Umbilical cord (tissue), 2 donors: ENCODE results near the gene MIER1. TPM values are rescaled to one million over a fixed set of nuclear protein-coding genes. Genes with fewer than 3 reads are reported as not detected.
"Not testable (repeated sequence)": the region's sequence is repeated elsewhere in the genome, so short reads cannot be mapped to it uniquely, and the experiment has no call there.

Source experiments
- DNase-seq: peaks from one replicate; pipeline ENCODE4 v3.0.0-alpha.2; 2015; ENCODE audit warnings: low spot score
- total RNA-seq: library from RNA; depleted of rRNA; stranded (reverse); fragments of >200 nt; gene quantifications from one replicate; pipeline ENCODE4 v1.2.3, GENCODE V29; 2014; ENCODE audit warnings: low replicate concordance; ENCODE audit not compliant: insufficient read depth

MIER1 gene
- total RNA-seq = 45.3 TPM

DNA sequence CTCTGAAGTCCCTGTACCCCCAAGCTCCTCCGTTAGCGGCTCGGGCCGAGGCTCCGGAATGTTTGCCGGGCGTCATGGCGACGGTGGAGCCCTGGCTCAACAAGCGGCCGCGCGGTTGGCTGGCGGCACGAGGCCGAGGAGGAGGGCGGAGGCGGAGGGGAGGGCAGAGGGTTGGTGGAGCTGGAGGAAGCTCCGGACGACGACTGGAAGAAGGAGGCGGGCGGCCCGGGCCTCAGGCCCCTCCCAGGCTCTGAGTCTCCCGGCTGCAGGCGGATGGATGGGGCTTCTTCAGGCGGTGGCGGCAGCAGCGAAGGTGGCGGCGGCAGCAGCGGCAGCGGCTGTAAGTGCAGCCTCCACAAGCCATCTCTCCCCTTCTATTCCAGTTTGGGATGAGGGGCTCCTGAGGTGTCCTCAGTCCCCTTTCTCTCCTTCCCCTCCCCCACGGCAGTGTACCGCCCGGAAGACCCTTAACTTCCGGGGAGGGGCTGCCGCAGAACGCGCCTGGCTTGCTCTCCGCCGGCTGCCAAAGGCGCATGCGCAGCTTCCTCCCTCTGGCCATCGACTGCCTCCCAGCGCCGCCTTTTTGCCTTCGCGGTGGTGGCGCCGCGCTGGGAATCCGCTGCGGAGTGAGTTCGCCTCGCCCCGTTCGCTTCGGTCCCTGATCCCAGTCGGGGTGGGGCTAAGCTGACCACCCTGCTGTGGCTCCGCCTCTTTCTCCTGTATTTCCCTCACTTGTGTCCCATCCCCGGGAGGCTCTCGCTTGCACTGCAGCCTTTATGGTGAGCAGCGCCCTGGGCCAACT lies at the start of gene MIER1, which contains the start of gene DNAI4:
TSS of gene MIER1 (plus strand) at position 235 of the 802 bp plus-strand sequence. CDS start at position 274, 39 bp downstream.
TSS of gene DNAI4 (minus strand) at position 101 of the 802 bp plus-strand sequence. CDS start at position 76, 25 bp downstream.
- peak; percentile 99 for DNase-seq

GRCh38 chr1:66876664-66877063 lies 48.1 kb upstream of the MIER1 start:
- no peak for DNase-seq

GRCh38 chr1:66889030-66889429 lies 35.8 kb upstream of the MIER1 start:
- DNase-seq = no peak

DNA sequence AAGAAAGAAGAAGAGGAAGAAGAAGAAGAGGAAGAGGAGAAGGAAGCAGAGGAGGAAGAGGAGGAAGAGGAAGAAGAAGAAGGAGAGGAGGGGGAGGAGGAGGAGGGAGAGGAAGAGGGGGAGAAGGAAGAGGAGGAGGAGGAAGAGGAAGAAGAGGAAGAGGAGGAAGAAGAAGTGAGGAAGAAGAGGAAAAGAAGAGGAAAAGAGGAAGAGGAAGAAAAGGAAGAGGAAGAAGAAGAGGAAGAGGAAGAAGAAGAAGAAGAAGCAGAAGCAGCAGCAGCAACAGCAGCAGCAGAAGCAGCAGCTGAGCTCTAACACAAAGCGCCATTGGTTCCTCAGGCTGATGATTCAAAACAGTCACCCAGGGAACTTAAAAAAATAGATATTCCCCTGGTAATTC lies 34.2 kb upstream of the MIER1 start:
- DNase-seq = no peak

DNA sequence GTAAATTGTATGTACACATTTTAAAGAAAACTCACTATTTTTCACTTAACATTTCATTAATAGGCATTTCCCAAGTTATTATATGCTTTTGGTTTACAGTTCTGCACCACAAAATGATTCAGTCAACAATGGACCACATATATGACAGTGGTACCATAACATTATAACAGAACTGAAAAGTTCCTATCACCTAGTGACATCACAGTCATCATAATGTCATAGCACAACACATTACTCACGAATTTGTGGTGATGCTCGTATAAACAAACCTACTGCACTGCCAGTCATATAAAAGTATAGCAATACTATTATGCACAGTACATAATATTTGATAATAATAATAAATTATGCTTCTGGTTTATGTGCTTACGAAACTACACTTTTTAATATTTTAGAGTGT lies 31.1 kb upstream of the MIER1 start:
- no peak for DNase-seq

- not testable (repeated sequence) for DNase-seq
Measured at GRCh38 chr1:66915203-66915602, 9.6 kb upstream of the MIER1 start.

GRCh38 chr1:66916320-66916719 lies 8.5 kb upstream of the MIER1 start:
- no peak for DNase-seq

GRCh38 chr1:66917476-66917875 lies 7.3 kb upstream of the MIER1 start:
- no peak for DNase-seq

GRCh38 chr1:66919063-66919462 lies 5.7 kb upstream of the MIER1 start:
- DNase-seq = no peak

DNA sequence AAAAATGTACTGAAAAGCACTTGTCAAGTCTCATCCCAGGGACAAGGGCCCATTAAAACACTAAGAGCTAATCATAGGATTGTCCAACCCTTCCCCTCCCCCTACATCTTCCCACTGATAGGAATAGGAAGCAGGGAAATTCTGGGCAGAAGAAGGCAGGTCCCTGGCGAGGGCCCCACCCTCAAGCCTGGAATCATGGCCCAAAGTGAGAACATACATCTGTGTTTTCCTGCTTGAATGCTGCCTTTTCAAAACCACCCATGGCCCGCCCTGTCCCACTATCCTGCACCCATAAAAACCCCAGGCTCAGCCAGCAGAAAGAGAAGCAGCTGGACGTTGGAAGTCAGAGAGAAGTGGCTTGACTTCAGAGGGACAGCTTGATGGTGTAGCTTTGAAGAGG lies 5.0 kb upstream of the MIER1 start:
- no peak for DNase-seq

- no peak for DNase-seq
Measured at GRCh38 chr1:66920543-66920942, 4.2 kb upstream of the MIER1 start.

DNA sequence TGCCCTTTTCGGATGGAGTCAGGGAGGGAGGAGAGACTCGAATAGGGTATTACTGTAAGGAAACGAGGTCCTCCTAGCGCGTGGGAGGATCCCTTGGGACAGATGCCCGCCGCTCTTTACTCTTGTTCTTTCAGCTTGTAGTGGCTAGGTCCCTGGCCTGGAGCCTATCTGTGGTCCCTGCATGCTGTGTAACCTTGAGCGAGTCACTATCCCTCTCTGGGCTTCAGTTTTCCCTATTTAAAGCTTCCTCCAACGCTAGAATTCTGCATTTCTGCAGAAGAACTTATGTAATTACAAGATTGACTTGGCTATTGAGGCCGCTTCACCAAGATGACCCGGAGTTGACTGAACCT lies 744 bp downstream of the MIER1 start:
- DNase-seq = no peak

DNA sequence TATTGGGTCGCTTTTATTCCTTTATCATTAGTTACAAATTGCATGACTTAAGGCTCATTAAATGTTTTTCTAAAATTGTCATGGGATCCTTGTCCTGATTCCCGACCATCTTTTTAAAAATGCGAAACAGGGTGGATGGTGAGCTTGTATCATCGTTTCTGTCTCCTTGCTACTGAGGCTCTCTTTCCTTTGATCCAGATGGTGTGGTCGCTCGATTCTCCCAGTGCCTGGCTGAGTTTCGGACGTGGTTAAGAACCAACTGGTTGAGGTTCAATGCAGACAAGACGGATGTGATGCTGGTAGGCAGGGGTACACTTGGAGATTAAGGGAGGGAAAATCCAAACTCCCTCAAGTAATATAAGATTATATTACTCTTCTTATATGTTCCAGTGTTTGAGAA lies 1.2 kb downstream of the MIER1 start:
- DNase-seq = peak; percentile 13

- DNase-seq = no peak
Measured at GRCh38 chr1:66927528-66927927, 2.7 kb downstream of the MIER1 start.

- no peak for DNase-seq
Measured at GRCh38 chr1:66929146-66929688, 4.4 kb downstream of the MIER1 start.

DNA sequence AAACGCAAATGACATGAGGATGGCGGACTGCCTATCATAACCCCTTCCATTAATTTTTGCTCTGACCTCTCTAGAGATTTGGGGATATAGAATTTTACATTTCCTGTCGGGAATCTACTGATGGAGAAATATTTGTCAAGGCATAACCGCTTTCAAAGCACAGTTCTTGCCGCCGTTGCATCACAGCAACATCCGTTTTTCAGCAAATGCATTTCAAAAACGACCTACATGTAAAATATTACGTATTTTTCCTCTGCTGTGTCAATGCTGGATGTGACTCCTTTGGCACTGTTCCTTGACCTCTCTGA lies 4.9 kb downstream of the MIER1 start:
- DNase-seq = no peak

- peak; percentile 96 for DNase-seq
Measured at GRCh38 chr1:66929999-66930822, 5.4 kb downstream of the MIER1 start.

DNA sequence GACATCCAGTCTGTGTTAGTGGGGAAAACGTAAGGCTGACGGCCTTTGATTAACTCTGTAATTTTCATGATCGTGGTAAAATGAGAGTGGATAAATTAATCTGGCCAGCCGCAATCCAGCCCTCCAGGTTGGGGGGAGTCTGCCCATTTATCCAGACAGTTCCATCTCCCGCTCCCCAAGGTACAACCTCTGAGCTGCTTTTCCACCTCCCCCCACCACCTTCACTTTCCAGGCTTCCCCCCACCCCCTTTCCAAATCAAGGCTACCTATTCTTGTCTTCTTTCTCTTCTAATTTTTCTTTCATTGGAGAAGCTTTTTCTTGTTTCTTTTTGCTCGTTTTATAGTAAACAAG lies 6.0 kb downstream of the MIER1 start:
- DNase-seq = no peak

- no peak for DNase-seq
Measured at GRCh38 chr1:66931590-66931989, 6.8 kb downstream of the MIER1 start.

DNA sequence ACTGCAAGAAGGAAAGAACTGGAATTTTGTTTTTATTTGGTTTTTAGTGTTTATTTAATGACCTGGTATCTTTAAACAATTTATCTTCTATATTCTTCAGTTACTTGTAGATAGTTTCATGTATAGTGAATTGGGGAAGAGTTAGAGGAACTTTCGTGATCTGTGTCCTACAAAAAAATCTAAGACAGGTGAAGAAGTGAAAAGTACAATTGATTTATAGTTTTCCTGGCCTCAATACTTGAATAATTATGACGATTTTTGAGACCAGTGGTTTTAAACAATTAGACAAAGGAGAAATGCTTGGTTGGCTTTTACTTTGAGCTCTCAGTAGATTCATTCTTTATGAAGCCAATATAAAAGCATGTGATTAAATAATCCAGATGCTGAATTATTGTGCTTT lies 7.5 kb downstream of the MIER1 start:
- no peak for DNase-seq

- DNase-seq = no peak
Measured at GRCh38 chr1:66933887-66934700, 9.3 kb downstream of the MIER1 start.
